Measurements from ENCODE around the gene HSPBP1.

Gene HSPBP1

DNA sequence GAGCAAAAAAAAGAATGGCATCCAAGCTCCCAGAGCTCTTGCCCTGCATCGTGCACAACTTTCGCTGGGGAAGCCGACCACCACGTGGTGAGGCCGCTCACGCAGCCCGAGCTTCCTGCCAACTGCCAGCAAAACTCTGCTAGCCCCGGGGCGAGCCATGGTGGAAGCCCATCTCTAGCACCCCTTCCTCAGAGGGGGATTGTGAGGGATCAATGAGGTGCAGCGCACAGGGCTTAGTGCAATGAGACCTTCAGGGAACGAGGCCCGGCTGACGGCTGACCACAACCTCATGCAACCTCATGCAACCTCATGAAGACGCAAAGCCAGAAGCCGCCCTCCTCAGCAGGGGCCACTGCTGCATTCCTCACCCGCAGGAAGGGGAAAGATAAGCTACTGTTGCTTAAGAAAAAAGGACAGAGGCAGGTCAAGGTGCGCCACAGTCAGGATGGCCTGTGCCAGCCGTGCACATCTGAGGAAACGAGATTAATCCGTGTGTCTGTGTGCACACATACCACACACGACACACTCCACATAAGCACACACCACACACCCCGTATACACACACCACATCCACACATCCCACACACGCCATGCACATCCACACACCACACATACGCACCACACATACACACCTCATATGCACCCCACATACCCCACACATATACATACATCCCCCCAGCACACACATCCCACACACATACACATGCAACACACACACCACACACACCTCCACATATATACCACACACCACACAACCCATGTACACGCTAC is 9.6 kb downstream of the HSPBP1 start:
- Histone ChIP-seq H3F3A (ENCODE audit: insufficient read depth, low read length) (0 out of 2 replicates have a peak, but pooled peaks cover under 1% of the 10 kb centered on the region), H3K27ac (ENCODE audit: low read length) (no peak overlapping the region), H3K79me2 (ENCODE audit: low read length) (peaks cover 37% of the 10 kb centered on the region), H3K4me1 (ENCODE audit: low read length) (peaks cover 5% of the 10 kb centered on the region; the same call in 1 of the 2 replicates), H2AFZ (ENCODE audit: low read length) (no peak overlapping the region), H3K36me3 (replicated peaks; ENCODE audit: insufficient read depth, low read length) (no peaks in the 10 kb centered on the region; the same call in 1 of the 2 replicates), H3K27me3 (replicated peaks; ENCODE audit: insufficient read depth, low read length) (no peaks in the 10 kb centered on the region), H4K20me1 (ENCODE audit: insufficient read depth, low read length) (no peaks in the 10 kb centered on the region), H3K9ac (ENCODE audit: low read length) (no peak overlapping the region), H3K4me3 (ENCODE audit: low read length) (no peak overlapping the region), H3K9me2 (replicated peaks; ENCODE audit: insufficient read depth, low read length) (no peaks in the 10 kb centered on the region), H3K9me3 (replicated peaks; ENCODE audit: insufficient read depth, low read length) (no peaks in the 10 kb centered on the region), H3K4me2 (ENCODE audit: low read depth, low read length) (no peak overlapping the region)
- TF ChIP-seq EZH2phosphoT487 (IDR thresholded peaks at IDR 0.05; ENCODE audit: low read length) (no peak), EZH2 (optimal IDR thresholded peaks at IDR 0.05; ENCODE audit: low read depth, low read length) (no peak)
- TF ChIP-seq, protein P1, sequence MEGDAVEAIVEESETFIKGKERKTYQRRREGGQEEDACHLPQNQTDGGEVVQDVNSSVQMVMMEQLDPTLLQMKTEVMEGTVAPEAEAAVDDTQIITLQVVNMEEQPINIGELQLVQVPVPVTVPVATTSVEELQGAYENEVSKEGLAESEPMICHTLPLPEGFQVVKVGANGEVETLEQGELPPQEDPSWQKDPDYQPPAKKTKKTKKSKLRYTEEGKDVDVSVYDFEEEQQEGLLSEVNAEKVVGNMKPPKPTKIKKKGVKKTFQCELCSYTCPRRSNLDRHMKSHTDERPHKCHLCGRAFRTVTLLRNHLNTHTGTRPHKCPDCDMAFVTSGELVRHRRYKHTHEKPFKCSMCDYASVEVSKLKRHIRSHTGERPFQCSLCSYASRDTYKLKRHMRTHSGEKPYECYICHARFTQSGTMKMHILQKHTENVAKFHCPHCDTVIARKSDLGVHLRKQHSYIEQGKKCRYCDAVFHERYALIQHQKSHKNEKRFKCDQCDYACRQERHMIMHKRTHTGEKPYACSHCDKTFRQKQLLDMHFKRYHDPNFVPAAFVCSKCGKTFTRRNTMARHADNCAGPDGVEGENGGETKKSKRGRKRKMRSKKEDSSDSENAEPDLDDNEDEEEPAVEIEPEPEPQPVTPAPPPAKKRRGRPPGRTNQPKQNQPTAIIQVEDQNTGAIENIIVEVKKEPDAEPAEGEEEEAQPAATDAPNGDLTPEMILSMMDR (IDR thresholded peaks at IDR 0.05; ENCODE audit: low read length), result no peak
- no peak for DNase-seq

DNA sequence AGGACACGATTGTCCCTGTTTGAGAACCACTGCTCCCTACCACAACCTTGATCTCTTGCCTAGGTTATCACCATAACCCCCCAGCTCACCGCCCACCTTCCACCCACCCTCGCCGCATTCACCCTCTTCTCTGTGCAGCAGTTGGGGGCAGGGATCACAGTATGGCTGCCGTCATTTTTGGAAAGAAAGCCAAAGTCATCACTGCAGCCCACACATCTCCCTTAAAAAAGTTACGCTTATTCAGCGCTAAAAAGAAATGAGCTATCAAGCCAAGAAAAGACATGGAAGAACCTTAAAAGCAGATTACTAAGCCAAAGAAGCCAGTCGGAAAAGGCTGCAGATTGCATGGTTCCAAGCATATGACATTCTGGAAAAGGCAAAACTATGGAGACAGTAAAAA is 10.6 kb downstream of the HSPBP1 start:
- no peaks in the 10 kb centered on the region for H4K20me1 ChIP-seq (ENCODE audit: insufficient read depth, low read length)
- no peaks in the 10 kb centered on the region for H3K9me2 ChIP-seq (replicated peaks; ENCODE audit: insufficient read depth, low read length)
- H3K79me2 ChIP-seq (ENCODE audit: low read length), result peaks cover 27% of the 10 kb centered on the region
- H3K4me2 ChIP-seq (ENCODE audit: low read depth, low read length), result no peak overlapping the region
- H3K27me3 ChIP-seq (replicated peaks; ENCODE audit: insufficient read depth, low read length), result no peaks in the 10 kb centered on the region
- H3K9me3 ChIP-seq (replicated peaks; ENCODE audit: insufficient read depth, low read length), result no peaks in the 10 kb centered on the region
- no peaks in the 10 kb centered on the region; the same call in 1 of the 2 replicates for H3K36me3 ChIP-seq (replicated peaks; ENCODE audit: insufficient read depth, low read length)
- no peak for DNase-seq
- H3K9ac ChIP-seq (ENCODE audit: low read length), result no peak overlapping the region
- H2AFZ ChIP-seq (ENCODE audit: low read length), result no peak overlapping the region
- H3K4me3 ChIP-seq (ENCODE audit: low read length), result no peak overlapping the region
- no peaks in the 10 kb centered on the region for H3F3A ChIP-seq (ENCODE audit: insufficient read depth, low read length)
- no peak overlapping the region for H3K27ac ChIP-seq (ENCODE audit: low read length)
- no peaks in the 10 kb centered on the region for H3K4me1 ChIP-seq (ENCODE audit: low read length)
- TF ChIP-seq EZH2 (optimal IDR thresholded peaks at IDR 0.05; ENCODE audit: low read depth, low read length) (no peak), EZH2phosphoT487 (IDR thresholded peaks at IDR 0.05; ENCODE audit: low read length) (no peak)
- TF ChIP-seq, protein P1 (IDR thresholded peaks at IDR 0.05; ENCODE audit: low read length), result no peak

GRCh38 chr19:55266840-55267239 is 13.1 kb downstream of the HSPBP1 start:
- Histone ChIP-seq H3K9me3 (replicated peaks; ENCODE audit: insufficient read depth, low read length) (no peaks in the 10 kb centered on the region), H3F3A (ENCODE audit: insufficient read depth, low read length) (no peaks in the 10 kb centered on the region), H3K4me1 (ENCODE audit: low read length) (no peaks in the 10 kb centered on the region), H3K9ac (ENCODE audit: low read length) (no peak overlapping the region), H3K9me2 (replicated peaks; ENCODE audit: insufficient read depth, low read length) (no peaks in the 10 kb centered on the region), H3K79me2 (ENCODE audit: low read length) (peaks cover 27% of the 10 kb centered on the region), H3K4me3 (ENCODE audit: low read length) (no peak overlapping the region), H2AFZ (ENCODE audit: low read length) (no peak overlapping the region), H3K27ac (ENCODE audit: low read length) (no peak overlapping the region), H3K27me3 (replicated peaks; ENCODE audit: insufficient read depth, low read length) (no peaks in the 10 kb centered on the region), H3K4me2 (ENCODE audit: low read depth, low read length) (no peak overlapping the region), H3K36me3 (replicated peaks; ENCODE audit: insufficient read depth, low read length) (no peaks in the 10 kb centered on the region), H4K20me1 (ENCODE audit: insufficient read depth, low read length) (no peaks in the 10 kb centered on the region)
- TF ChIP-seq, protein P1 (IDR thresholded peaks at IDR 0.05; ENCODE audit: low read length), result no peak
- TF ChIP-seq EZH2 (optimal IDR thresholded peaks at IDR 0.05; ENCODE audit: low read depth, low read length), result no peak
- TF ChIP-seq EZH2phosphoT487 (IDR thresholded peaks at IDR 0.05; ENCODE audit: low read length), result no peak
- no peak for DNase-seq

All from MM.1S (cell line).